ENCODE results near the gene POLR1E. TPM values are rescaled to one million over a fixed set of nuclear protein-coding genes. Genes with fewer than 3 reads are reported as not detected.

The POLR1E gene
- total RNA-seq (2012; rRNA removed): 55.7 and 61.9 TPM in 2 replicates

GRCh38 chr9:37485389-37486255 is at the start of gene POLR1E:
TSS of gene POLR1E (plus strand) at chr9:37485948. CDS start at chr9:37486048, 100 bp downstream.
- Histone ChIP-seq H3K9ac (ENCODE audit: low read depth, low read length) (peak within 1 kb of the TSS; percentile 87), H3K27me3 (ENCODE audit: control insufficient read depth, insufficient read depth, low read length) (peaks cover 9% of the 10 kb centered on the region), H3K4me2 (ENCODE audit: low read length) (peak within 1 kb of the TSS; percentile 97), H3K4me1 (ENCODE audit: control insufficient read depth, insufficient read depth, low read length) (peaks cover 24% of the 10 kb centered on the region), H3K9me3 (replicated peaks; ENCODE audit: low read length) (no peaks in the 10 kb centered on the region), H3K36me3 (ENCODE audit: insufficient read depth, low read length) (peaks cover 21% of the 10 kb centered on the region), H3K4me3 (ENCODE audit: low read length) (peak within 1 kb of the TSS; percentile 84)

- Histone ChIP-seq H3K9ac (ENCODE audit: low read depth, low read length) (no peak overlapping the region), H3K4me2 (ENCODE audit: low read length) (no peak overlapping the region), H3K4me3 (ENCODE audit: low read length) (no peak overlapping the region), H3K36me3 (ENCODE audit: insufficient read depth, low read length) (peaks cover 74% of the 10 kb centered on the region), H3K9me3 (replicated peaks; ENCODE audit: low read length) (no peaks in the 10 kb centered on the region), H3K27me3 (ENCODE audit: control insufficient read depth, insufficient read depth, low read length) (no peaks in the 10 kb centered on the region), H3K4me1 (ENCODE audit: control insufficient read depth, insufficient read depth, low read length) (peaks cover 6% of the 10 kb centered on the region)
Observed at GRCh38 chr9:37436540-37436939, 49.2 kb upstream of the POLR1E start.

DNA sequence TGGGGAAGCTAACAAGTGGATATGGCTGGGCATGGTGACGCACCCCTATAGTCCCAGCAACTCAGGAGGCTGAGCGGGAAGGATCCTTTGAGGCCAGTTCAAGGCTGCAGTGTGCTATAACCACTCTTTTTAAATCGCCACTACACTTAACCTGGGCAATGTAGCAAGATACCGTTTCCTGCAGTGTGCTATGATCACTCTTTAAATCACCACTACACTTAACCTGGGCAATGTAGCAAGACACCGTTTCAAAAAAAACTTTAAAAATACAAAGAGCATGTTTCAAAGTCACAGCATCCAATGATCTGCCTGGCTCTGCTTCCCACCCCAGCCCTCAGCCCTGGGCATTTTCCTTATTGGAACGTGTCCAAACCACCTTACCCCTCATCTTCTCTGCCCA is 48.7 kb upstream of the POLR1E start:
- Histone ChIP-seq H3K27me3 (ENCODE audit: control insufficient read depth, insufficient read depth, low read length) (no peaks in the 10 kb centered on the region), H3K9me3 (replicated peaks; ENCODE audit: low read length) (no peaks in the 10 kb centered on the region), H3K4me2 (ENCODE audit: low read length) (no peak overlapping the region), H3K36me3 (ENCODE audit: insufficient read depth, low read length) (peaks cover 78% of the 10 kb centered on the region), H3K9ac (ENCODE audit: low read depth, low read length) (no peak overlapping the region), H3K4me3 (ENCODE audit: low read length) (no peak overlapping the region), H3K4me1 (ENCODE audit: control insufficient read depth, insufficient read depth, low read length) (peaks cover 6% of the 10 kb centered on the region)

- no peaks in the 10 kb centered on the region for H3K9me3 ChIP-seq (replicated peaks; ENCODE audit: low read length)
- no peak overlapping the region for H3K4me3 ChIP-seq (ENCODE audit: low read length)
- no peaks in the 10 kb centered on the region for H3K27me3 ChIP-seq (ENCODE audit: control insufficient read depth, insufficient read depth, low read length)
- H3K36me3 ChIP-seq (ENCODE audit: insufficient read depth, low read length): peaks cover 82% of the 10 kb centered on the region
- H3K4me1 ChIP-seq (ENCODE audit: control insufficient read depth, insufficient read depth, low read length): peaks cover 3% of the 10 kb centered on the region
- H3K9ac ChIP-seq (ENCODE audit: low read depth, low read length): no peak overlapping the region
- no peak overlapping the region for H3K4me2 ChIP-seq (ENCODE audit: low read length)
Observed at GRCh38 chr9:37437621-37438020, 48.1 kb upstream of the POLR1E start.

DNA sequence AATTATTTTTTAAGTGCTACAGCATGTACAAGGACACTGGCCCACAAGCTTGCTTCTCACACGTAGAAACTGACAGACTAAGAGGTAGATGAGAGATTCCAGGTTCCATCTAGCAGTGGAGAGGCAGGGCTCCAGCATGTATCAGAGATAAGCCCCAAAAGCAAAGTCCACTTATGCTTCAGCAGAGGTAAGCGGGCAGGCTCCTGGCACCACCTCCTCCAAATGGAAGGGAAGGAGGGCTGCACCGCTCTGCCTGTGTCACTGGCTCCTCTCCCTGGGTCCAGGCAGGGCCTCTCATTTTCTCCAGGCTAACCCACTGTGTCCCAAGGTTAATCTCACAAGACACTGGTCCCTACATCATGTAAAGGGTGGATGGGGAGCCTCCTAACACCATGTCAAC is 47.4 kb upstream of the POLR1E start:
- no peaks in the 10 kb centered on the region for H3K4me1 ChIP-seq (ENCODE audit: control insufficient read depth, insufficient read depth, low read length)
- peaks cover 82% of the 10 kb centered on the region for H3K36me3 ChIP-seq (ENCODE audit: insufficient read depth, low read length)
- no peak overlapping the region for H3K4me3 ChIP-seq (ENCODE audit: low read length)
- H3K9ac ChIP-seq (ENCODE audit: low read depth, low read length): no peak overlapping the region
- H3K4me2 ChIP-seq (ENCODE audit: low read length): no peak overlapping the region
- no peaks in the 10 kb centered on the region for H3K27me3 ChIP-seq (ENCODE audit: control insufficient read depth, insufficient read depth, low read length)
- no peaks in the 10 kb centered on the region for H3K9me3 ChIP-seq (replicated peaks; ENCODE audit: low read length)

GRCh38 chr9:37441776-37442370 is 43.9 kb upstream of the POLR1E start:
- no peak overlapping the region for H3K4me3 ChIP-seq (ENCODE audit: low read length)
- no peak overlapping the region for H3K4me2 ChIP-seq (ENCODE audit: low read length)
- no peaks in the 10 kb centered on the region for H3K27me3 ChIP-seq (ENCODE audit: control insufficient read depth, insufficient read depth, low read length)
- no peak overlapping the region for H3K9ac ChIP-seq (ENCODE audit: low read depth, low read length)
- peaks cover 51% of the 10 kb centered on the region for H3K36me3 ChIP-seq (ENCODE audit: insufficient read depth, low read length)
- no peaks in the 10 kb centered on the region for H3K4me1 ChIP-seq (ENCODE audit: control insufficient read depth, insufficient read depth, low read length)
- H3K9me3 ChIP-seq (replicated peaks; ENCODE audit: low read length): no peaks in the 10 kb centered on the region

DNA sequence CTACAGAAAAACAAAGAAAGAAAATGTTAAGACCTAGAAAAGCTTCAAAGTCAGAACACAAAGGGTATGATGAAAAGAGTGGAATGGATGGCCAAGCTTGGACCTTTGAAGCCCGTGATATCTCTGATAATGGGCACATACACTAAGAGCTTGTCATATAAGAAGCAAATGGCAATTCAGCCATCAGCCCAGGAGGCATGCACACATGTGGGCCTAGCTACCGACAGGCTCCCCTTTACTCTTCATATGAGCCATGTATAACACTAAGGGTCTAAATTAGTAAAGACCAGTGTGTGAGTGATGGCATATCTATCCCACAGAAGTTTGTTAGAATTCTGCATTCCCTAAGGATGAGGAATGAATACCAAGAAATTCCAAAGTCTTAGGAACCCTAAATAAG is 43.2 kb upstream of the POLR1E start:
- H3K27me3 ChIP-seq (ENCODE audit: control insufficient read depth, insufficient read depth, low read length): no peaks in the 10 kb centered on the region
- no peak overlapping the region for H3K4me3 ChIP-seq (ENCODE audit: low read length)
- H3K36me3 ChIP-seq (ENCODE audit: insufficient read depth, low read length): peaks cover 44% of the 10 kb centered on the region
- no peak overlapping the region for H3K9ac ChIP-seq (ENCODE audit: low read depth, low read length)
- H3K4me1 ChIP-seq (ENCODE audit: control insufficient read depth, insufficient read depth, low read length): no peaks in the 10 kb centered on the region
- H3K4me2 ChIP-seq (ENCODE audit: low read length): no peak overlapping the region
- no peaks in the 10 kb centered on the region for H3K9me3 ChIP-seq (replicated peaks; ENCODE audit: low read length)

GRCh38 chr9:37443566-37443965 is 42.2 kb upstream of the POLR1E start:
- Histone ChIP-seq H3K4me3 (ENCODE audit: low read length) (no peak overlapping the region), H3K27me3 (ENCODE audit: control insufficient read depth, insufficient read depth, low read length) (no peaks in the 10 kb centered on the region), H3K9me3 (replicated peaks; ENCODE audit: low read length) (no peaks in the 10 kb centered on the region), H3K4me2 (ENCODE audit: low read length) (no peak overlapping the region), H3K4me1 (ENCODE audit: control insufficient read depth, insufficient read depth, low read length) (no peaks in the 10 kb centered on the region), H3K36me3 (ENCODE audit: insufficient read depth, low read length) (peaks cover 34% of the 10 kb centered on the region), H3K9ac (ENCODE audit: low read depth, low read length) (no peak overlapping the region)

DNA sequence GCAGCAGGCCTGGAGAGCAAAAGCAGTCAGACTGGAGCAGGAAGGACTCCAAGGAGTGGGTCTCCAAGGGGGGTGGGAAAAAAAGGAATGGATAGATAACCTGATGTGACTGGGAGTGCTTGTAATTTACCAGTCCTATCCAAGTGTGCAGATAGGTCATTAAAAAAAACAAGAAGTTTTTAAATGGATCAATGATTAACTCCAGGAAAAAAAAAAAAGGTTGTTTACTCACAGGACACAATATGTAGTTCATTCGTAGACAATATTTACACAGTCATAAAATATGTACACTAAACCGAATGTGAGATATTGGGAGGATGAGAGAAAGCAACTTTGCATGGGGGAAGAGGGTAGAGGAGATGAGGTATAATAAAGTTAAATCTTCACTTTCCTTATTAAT is 40.9 kb upstream of the POLR1E start:
- H3K4me2 ChIP-seq (ENCODE audit: low read length): no peak overlapping the region
- peaks cover 22% of the 10 kb centered on the region for H3K36me3 ChIP-seq (ENCODE audit: insufficient read depth, low read length)
- H3K9ac ChIP-seq (ENCODE audit: low read depth, low read length): no peak overlapping the region
- no peak overlapping the region for H3K4me3 ChIP-seq (ENCODE audit: low read length)
- H3K4me1 ChIP-seq (ENCODE audit: control insufficient read depth, insufficient read depth, low read length): no peaks in the 10 kb centered on the region
- H3K9me3 ChIP-seq (replicated peaks; ENCODE audit: low read length): no peaks in the 10 kb centered on the region
- H3K27me3 ChIP-seq (ENCODE audit: control insufficient read depth, insufficient read depth, low read length): no peaks in the 10 kb centered on the region

- no peak overlapping the region for H3K9ac ChIP-seq (ENCODE audit: low read depth, low read length)
- H3K4me3 ChIP-seq (ENCODE audit: low read length): no peak overlapping the region
- H3K36me3 ChIP-seq (ENCODE audit: insufficient read depth, low read length): peaks cover 18% of the 10 kb centered on the region
- H3K4me1 ChIP-seq (ENCODE audit: control insufficient read depth, insufficient read depth, low read length): no peaks in the 10 kb centered on the region
- H3K27me3 ChIP-seq (ENCODE audit: control insufficient read depth, insufficient read depth, low read length): no peaks in the 10 kb centered on the region
- no peaks in the 10 kb centered on the region for H3K9me3 ChIP-seq (replicated peaks; ENCODE audit: low read length)
- no peak overlapping the region for H3K4me2 ChIP-seq (ENCODE audit: low read length)
Observed at GRCh38 chr9:37445832-37446231, 39.9 kb upstream of the POLR1E start.

- Histone ChIP-seq H3K9ac (ENCODE audit: low read depth, low read length) (no peak overlapping the region), H3K27me3 (ENCODE audit: control insufficient read depth, insufficient read depth, low read length) (no peaks in the 10 kb centered on the region), H3K4me1 (ENCODE audit: control insufficient read depth, insufficient read depth, low read length) (no peaks in the 10 kb centered on the region), H3K4me2 (ENCODE audit: low read length) (no peak overlapping the region), H3K36me3 (ENCODE audit: insufficient read depth, low read length) (peaks cover 12% of the 10 kb centered on the region), H3K4me3 (ENCODE audit: low read length) (no peak overlapping the region), H3K9me3 (replicated peaks; ENCODE audit: low read length) (no peaks in the 10 kb centered on the region)
Observed at GRCh38 chr9:37446401-37446800, 39.3 kb upstream of the POLR1E start.

DNA sequence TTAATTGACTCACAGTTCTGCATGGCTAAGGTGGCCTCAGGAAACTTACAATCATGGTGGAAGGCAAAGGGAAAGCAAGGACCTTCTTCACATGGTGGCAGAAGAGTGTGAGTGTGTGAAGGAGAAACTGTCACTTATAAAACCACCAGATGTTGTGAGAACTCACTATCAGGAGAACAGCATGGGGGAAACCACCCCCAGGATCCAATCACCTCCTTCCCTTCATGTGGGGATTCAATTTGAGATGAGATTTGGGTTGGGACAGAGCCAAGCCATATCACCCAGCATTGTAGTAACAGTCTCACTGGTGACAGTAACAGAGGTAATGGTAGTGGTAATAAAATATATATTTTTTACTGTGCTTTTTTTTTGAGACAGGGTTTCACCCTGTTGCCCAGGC is 38.6 kb upstream of the POLR1E start:
- Histone ChIP-seq H3K9me3 (replicated peaks; ENCODE audit: low read length) (no peaks in the 10 kb centered on the region), H3K4me1 (ENCODE audit: control insufficient read depth, insufficient read depth, low read length) (peaks cover 3% of the 10 kb centered on the region), H3K4me2 (ENCODE audit: low read length) (no peak overlapping the region), H3K9ac (ENCODE audit: low read depth, low read length) (no peak overlapping the region), H3K36me3 (ENCODE audit: insufficient read depth, low read length) (peaks cover 5% of the 10 kb centered on the region), H3K27me3 (ENCODE audit: control insufficient read depth, insufficient read depth, low read length) (no peaks in the 10 kb centered on the region), H3K4me3 (ENCODE audit: low read length) (no peak overlapping the region)
